Endothelial cell (in vitro differentiated cells): ENCODE measurements around the gene KLK14. TPM values are rescaled to one million over a fixed set of nuclear protein-coding genes. Genes with fewer than 3 reads are reported as not detected.

Source experiments
- DNase-seq: peaks from one replicate; pipeline ENCODE4 v3.0.0; 2021; ENCODE audit warnings: low spot score
- H3K27ac Mint-ChIP-seq: one replicate; pipeline ENCODE4 v1.8.0; 2021; ENCODE audit warnings: mixed read lengths, inconsistent platforms; ENCODE audit not compliant: unreplicated experiment
- H3K27me3 Mint-ChIP-seq: one replicate; pipeline ENCODE4 v1.8.0; 2021; ENCODE audit warnings: mild to moderate bottlenecking, moderate library complexity, mixed read lengths, inconsistent platforms; ENCODE audit not compliant: unreplicated experiment
- H3K36me3 Mint-ChIP-seq: one replicate; pipeline ENCODE4 v1.8.0; 2021; ENCODE audit warnings: mild to moderate bottlenecking, low read depth, mixed read lengths, inconsistent platforms; ENCODE audit not compliant: unreplicated experiment
- H3K4me1 Mint-ChIP-seq: one replicate; pipeline ENCODE4 v1.8.0; 2021; ENCODE audit warnings: mild to moderate bottlenecking, mixed read lengths, inconsistent platforms; ENCODE audit not compliant: unreplicated experiment
- H3K4me3 Mint-ChIP-seq: one replicate; pipeline ENCODE4 v1.8.0; 2021; ENCODE audit warnings: mild to moderate bottlenecking, mixed read lengths, inconsistent platforms; ENCODE audit not compliant: unreplicated experiment
- H3K9me3 Mint-ChIP-seq: one replicate; pipeline ENCODE4 v1.8.0; 2021; ENCODE audit warnings: mixed read lengths, inconsistent platforms; ENCODE audit not compliant: unreplicated experiment
- total RNA-seq: library from RNA; stranded (reverse); fragmentation: NEBNext Ultra II Directional; extraction: Animal tissue kit (Norgen Biotek cat#: 25700); gene quantifications from one replicate; pipeline ENCODE4 v1.2.1, GENCODE V29; 2021; ENCODE audit not compliant: unreplicated experiment
- TF ChIP-seq, protein P1 (sequence below): fragments of 200-600 bp; sonication (generic); IDR thresholded peaks from one replicate; pipeline ENCODE4 v1.5.0; 2021; ENCODE audit warnings: antibody characterized with exemption; ENCODE audit not compliant: unreplicated experiment

Gene KLK14
- total RNA-seq, 1 donor from 2014 or later: not detected

DNA sequence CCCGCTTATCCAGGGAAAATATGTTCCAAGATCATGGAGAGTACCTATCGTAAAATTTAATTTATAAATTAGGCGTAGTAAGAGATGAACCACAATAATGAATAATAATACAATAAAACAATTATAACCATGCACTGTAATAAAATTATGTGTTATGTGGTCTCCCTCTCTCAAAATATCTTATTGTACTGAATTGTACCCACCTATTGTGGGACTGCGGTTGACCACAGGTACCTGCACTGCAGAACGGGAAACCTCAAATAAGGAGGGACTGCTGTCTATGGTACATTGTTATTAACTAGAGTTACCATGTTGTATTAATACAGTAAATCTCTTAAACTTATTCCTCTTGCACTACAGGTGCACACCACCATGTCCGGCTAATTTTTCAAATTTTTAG lies 42.5 kb downstream of the KLK14 start:
- H3K36me3 Mint-ChIP-seq: no peaks in the 10 kb centered on the region
- TF ChIP-seq, protein P1, sequence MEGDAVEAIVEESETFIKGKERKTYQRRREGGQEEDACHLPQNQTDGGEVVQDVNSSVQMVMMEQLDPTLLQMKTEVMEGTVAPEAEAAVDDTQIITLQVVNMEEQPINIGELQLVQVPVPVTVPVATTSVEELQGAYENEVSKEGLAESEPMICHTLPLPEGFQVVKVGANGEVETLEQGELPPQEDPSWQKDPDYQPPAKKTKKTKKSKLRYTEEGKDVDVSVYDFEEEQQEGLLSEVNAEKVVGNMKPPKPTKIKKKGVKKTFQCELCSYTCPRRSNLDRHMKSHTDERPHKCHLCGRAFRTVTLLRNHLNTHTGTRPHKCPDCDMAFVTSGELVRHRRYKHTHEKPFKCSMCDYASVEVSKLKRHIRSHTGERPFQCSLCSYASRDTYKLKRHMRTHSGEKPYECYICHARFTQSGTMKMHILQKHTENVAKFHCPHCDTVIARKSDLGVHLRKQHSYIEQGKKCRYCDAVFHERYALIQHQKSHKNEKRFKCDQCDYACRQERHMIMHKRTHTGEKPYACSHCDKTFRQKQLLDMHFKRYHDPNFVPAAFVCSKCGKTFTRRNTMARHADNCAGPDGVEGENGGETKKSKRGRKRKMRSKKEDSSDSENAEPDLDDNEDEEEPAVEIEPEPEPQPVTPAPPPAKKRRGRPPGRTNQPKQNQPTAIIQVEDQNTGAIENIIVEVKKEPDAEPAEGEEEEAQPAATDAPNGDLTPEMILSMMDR: no peak
- H3K27ac Mint-ChIP-seq: no peak overlapping the region
- H3K27me3 Mint-ChIP-seq: peaks cover 4% of the 10 kb centered on the region
- no peaks in the 10 kb centered on the region for H3K9me3 Mint-ChIP-seq
- DNase-seq: no peak
- no peak overlapping the region for H3K4me3 Mint-ChIP-seq
- H3K4me1 Mint-ChIP-seq: no peaks in the 10 kb centered on the region

DNA sequence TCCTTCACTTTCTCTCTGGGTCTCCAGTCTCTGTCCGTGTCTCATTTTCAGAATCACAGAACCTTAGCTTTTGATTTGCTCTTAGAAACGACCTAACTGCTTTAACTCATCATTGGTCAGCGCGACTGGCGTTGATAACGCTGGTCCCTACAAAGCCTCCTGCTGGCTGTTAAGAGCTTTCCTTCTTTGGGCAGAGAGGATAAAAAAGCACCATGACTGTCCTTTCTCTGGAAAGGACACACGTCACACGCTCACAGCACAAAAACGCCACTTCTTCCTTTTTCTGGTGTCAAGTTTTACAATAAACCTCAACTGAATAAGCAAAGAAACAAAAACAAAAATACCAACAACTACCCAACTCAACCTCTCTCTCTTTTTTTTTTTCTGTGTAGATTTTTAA lies 46.2 kb downstream of the KLK14 start:
- H3K9me3 Mint-ChIP-seq: no peaks in the 10 kb centered on the region
- H3K4me1 Mint-ChIP-seq: no peaks in the 10 kb centered on the region
- DNase-seq: no peak
- peaks cover 8% of the 10 kb centered on the region for H3K27me3 Mint-ChIP-seq
- TF ChIP-seq, protein P1: no peak
- H3K36me3 Mint-ChIP-seq: no peaks in the 10 kb centered on the region
- no peak overlapping the region for H3K27ac Mint-ChIP-seq
- H3K4me3 Mint-ChIP-seq: no peak overlapping the region

DNA sequence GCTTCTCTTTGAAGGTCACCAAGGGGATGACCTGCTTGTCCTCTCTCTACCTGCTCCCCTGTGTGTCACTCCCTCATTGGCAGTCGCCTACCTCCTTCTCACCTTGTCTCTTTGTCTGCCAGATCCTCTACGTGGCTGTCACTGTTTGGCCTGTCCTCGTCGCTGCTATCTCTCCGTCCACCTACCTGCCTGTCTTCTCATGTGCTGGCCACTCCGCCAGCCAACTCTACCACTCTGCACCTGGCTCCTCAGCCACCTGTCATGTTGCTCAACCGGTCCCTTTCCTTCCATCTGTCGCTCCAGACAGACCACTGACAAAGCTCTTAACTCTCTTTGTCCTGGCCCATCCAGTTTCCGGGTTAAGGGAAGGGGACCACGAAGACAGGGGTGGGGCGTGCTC lies 48.0 kb downstream of the KLK14 start, which contains the start of gene KLK12:
KLK12 (minus strand) TSS at position 299 of the 400 bp plus-strand sequence. CDS start 381 bp downstream, outside the sequence.
- H3K9me3 Mint-ChIP-seq: no peaks in the 10 kb centered on the region
- TF ChIP-seq, protein P1: no peak
- H3K27me3 Mint-ChIP-seq: peaks cover 10% of the 10 kb centered on the region
- H3K4me1 Mint-ChIP-seq: no peaks in the 10 kb centered on the region
- DNase-seq: no peak
- H3K36me3 Mint-ChIP-seq: no peaks in the 10 kb centered on the region
- no peak within 1 kb of the TSS for H3K4me3 Mint-ChIP-seq
- peak within 1 kb of the TSS; percentile 44 for H3K27ac Mint-ChIP-seq

DNA sequence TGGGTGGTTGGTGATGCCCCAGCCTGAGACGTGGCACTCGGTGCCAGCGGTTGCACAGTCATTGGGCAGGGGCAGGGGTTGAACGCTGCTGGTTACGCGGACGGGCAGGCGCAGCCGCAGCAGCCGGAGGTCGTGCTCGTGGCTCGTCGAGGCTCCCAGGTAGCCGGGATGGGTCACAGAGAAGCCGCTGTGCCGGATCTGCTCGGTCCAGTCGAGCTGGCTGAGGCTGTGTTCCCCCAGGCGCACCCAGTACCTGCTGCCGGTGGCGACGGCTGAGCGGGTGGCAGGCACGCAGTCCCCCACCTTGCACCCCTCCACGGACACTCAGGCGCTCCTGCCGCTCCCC lies 50.8 kb downstream of the KLK14 start:
- no peak overlapping the region for H3K27ac Mint-ChIP-seq

DNA sequence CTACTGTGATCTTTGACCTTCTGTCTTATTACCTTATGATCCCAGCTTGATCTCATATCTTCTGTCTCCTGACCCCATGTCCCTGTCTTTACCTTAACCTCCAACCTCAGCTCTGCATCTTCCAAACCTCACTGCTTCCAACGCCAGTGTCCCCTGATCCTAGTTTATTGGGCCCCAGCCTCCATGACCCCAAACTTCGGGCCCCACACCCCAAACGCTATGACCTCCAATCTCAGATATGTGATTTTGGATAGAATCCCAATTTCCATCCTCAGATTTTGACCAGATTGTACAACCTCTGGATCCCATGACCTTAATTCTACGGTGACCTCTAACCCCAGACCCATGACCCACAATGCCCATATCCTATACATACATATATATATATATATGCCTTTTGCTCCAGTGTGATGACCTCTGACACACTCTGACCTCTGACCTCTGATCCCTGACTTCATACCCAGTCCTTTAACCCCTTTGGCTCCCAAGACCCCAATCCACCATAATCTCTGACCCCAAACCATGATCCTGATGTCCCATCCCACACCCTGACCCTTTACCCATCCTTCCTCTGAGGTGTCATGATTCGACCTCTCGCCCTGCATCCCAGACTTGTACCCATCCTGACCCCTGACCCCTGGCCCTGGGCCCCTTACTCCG lies 51.3 kb downstream of the KLK14 start:
- TF ChIP-seq, protein P1: no peak
- peaks cover 2% of the 10 kb centered on the region for H3K4me1 Mint-ChIP-seq
- no peaks in the 10 kb centered on the region for H3K36me3 Mint-ChIP-seq
- DNase-seq: no peak
- H3K27me3 Mint-ChIP-seq: peaks cover 11% of the 10 kb centered on the region
- no peak overlapping the region for H3K27ac Mint-ChIP-seq
- H3K9me3 Mint-ChIP-seq: no peaks in the 10 kb centered on the region
- no peak overlapping the region for H3K4me3 Mint-ChIP-seq

More for the DNA sequence above, 50.8 kb downstream of the KLK14 start:
- Mint-ChIP-seq H3K36me3 (no peaks in the 10 kb centered on the region), H3K4me1 (peaks cover under 1% of the 10 kb centered on the region), H3K27me3 (peaks cover 11% of the 10 kb centered on the region), H3K9me3 (no peaks in the 10 kb centered on the region), H3K4me3 (no peak overlapping the region)
- TF ChIP-seq, protein P1: no peak
- DNase-seq: no peak
